K562 (cell line): ENCODE measurements around the gene CPNE9. TPM values are rescaled to one million over a fixed set of nuclear protein-coding genes. Genes with fewer than 3 reads are reported as not detected.

Experiments used
- AFF1 ChIP-seq, 2 experiments: fragments of 450-650 bp; IDR thresholded peaks; 2 replicates each; pipeline ENCODE4 v1.6.1; 2018; ENCODE audit warnings: mild to moderate bottlenecking in 2 of 2, low read depth in 1 of 2; ENCODE audit not compliant: partially characterized antibody in 2 of 2
- GTF3C2 ChIP-seq: IDR thresholded peaks from 3 replicates; pipeline ENCODE4 v1.6.1; 2011; ENCODE audit warnings: borderline replicate concordance, mild to moderate bottlenecking, moderate library complexity; ENCODE audit not compliant: insufficient read length; ENCODE audit errors: extremely low read depth
- SIX5 ChIP-seq, 2 experiments: IDR thresholded peaks; 2 replicates each; pipeline ENCODE4 v1.6.1; 2011; ENCODE audit warnings: low read length in 2 of 2, borderline replicate concordance in 1 of 2, low read depth in 1 of 2, mild to moderate bottlenecking in 1 of 2, moderate library complexity in 1 of 2; ENCODE audit not compliant: insufficient read depth in 1 of 2
- polyA plus RNA-seq, 8 experiments: library from polyadenylated mRNA; depleted of rRNA in 4 of 8; stranded (reverse) in 5 of 8; unstranded in 3 of 8; fragments of >200 nt; fragmentation: Nextera tagmentation in 2 of 8; fragmentation: Illumina TruSeq in 1 of 8; extraction: Ambion mirVana in 2 of 8; extraction: Trizol in 1 of 8; gene quantifications; 2 replicates each; pipeline versions ENCODE4 v1.2.1 to v1.2.3, GENCODE V29; 2011 to 2014; ENCODE audit warnings: inconsistent platforms in 1 of 8, missing spikeins in 1 of 8
- total RNA-seq, 7 experiments: library from RNA; depleted of rRNA in 6 of 7; stranded (reverse); fragments of >200 nt in 6 of 7; fragmentation: Illumina TruSeq in 2 of 7; extraction: Trizol in 2 of 7; gene quantifications; 2 replicates each; pipeline versions ENCODE4 v1.2.1 to v1.2.3, GENCODE V29; 2011 to 2021; ENCODE audit warnings: low replicate concordance in 1 of 7

Gene CPNE9
- total and polyA plus RNA-seq, 9 of the 15 experiments (the other 6 are each of a cell fraction or from before 2014, with no cell fraction given): 0.22 to 0.56 (median 0.29) TPM; not detected in 3

GRCh38 chr3:9687514-9687913 is 16.1 kb upstream of the CPNE9 start (continued):
- TF ChIP-seq GTF3C2: no peak
- TF ChIP-seq AFF1 (IDR thresholded peaks at IDR 0.05; ENCODE audit: low read depth in 1 of 2, partially characterized antibody in 2 of 2): no peak
- TF ChIP-seq SIX5 (IDR thresholded peaks at IDR 0.05; ENCODE audit: borderline replicate concordance in 1 of 2, insufficient read depth in 1 of 2, low read depth in 1 of 2, low read length in 2 of 2): no peak
